ENCODE measurements around the gene NFIC.
"Not testable (repeated sequence)": the region's sequence is repeated elsewhere in the genome, so short reads cannot be mapped to it uniquely, and the experiment has no call there.

NFIC gene

DNA sequence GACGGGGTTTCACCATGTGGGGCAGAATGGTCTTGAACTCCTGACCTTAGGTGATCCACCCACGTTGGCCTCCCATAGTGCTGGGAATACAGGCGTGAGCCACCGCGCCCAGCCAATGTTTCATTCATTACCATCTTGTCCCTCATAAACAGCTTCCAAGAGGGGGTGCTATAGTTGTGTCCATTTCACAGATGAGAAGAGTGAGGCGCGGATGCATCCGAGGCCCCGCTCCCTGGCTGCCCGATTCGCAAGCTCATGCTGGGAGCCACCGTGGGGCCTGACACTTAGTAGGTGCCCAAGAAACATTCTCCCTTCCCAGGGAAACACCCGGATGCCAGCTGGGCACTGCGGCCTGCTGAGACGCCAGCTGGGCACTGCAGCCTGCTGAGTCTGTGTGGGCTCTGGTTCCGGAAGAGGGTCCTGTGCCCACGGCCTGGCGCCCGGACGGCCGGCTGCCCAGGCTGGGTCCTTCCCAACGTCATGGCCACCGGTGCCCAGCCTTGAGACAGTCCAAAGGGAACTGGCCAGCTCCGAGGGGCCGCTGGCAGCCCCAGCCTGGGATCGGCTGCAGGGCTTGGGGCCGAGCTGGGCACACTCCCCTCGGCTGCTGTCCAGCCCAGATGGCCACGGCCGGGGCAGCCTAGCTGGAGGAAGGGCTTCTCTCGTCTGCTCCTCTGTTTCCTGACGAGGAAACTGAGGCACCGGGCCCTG is 54.7 kb downstream of the NFIC start:
- peaks cover 5 to 43% (median 21%) of the 10 kb centered on the region in 4 donors for H3K4me1 ChIP-seq
- no peaks in the 10 kb centered on the region for H3K27me3 ChIP-seq
- H3K27ac ChIP-seq, result peak overlapping the region in 1 of 2 donors; percentile 22
- TF ChIP-seq, protein P1, sequence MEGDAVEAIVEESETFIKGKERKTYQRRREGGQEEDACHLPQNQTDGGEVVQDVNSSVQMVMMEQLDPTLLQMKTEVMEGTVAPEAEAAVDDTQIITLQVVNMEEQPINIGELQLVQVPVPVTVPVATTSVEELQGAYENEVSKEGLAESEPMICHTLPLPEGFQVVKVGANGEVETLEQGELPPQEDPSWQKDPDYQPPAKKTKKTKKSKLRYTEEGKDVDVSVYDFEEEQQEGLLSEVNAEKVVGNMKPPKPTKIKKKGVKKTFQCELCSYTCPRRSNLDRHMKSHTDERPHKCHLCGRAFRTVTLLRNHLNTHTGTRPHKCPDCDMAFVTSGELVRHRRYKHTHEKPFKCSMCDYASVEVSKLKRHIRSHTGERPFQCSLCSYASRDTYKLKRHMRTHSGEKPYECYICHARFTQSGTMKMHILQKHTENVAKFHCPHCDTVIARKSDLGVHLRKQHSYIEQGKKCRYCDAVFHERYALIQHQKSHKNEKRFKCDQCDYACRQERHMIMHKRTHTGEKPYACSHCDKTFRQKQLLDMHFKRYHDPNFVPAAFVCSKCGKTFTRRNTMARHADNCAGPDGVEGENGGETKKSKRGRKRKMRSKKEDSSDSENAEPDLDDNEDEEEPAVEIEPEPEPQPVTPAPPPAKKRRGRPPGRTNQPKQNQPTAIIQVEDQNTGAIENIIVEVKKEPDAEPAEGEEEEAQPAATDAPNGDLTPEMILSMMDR (IDR thresholded peaks at IDR 0.05), result no peak
- no peak overlapping the region for H3K4me3 ChIP-seq
- H3K36me3 ChIP-seq, result peaks cover 7 to 25% (median 9%) of the 10 kb centered on the region in 3 donors
- no peaks in the 10 kb centered on the region for H3K9me3 ChIP-seq
- intact Hi-C loops (cut with DNase I; ENCODE audit: low total_unique reads), result no loop called here
- DNase-seq, result no peak

DNA sequence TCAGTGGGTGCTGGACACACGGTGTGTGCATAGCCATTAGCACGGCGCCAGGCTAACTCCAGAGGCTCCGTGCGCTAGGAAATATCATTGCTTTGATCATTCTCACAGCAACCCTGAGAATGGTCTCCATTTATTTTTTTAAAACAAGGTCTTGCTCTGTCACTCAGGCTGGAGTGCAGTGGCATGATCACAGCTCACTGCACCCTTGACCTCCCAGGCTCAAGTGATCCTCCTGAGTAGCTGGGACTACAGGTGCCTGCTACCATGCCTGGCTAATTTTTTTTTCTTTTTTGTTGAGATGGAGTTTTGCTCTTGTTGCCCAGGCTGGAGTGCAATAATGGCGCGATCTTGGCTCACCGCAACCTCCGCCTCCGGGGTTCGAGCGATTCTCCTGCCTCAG is 55.3 kb downstream of the NFIC start:
- Histone ChIP-seq H3K36me3 (peaks cover 7 to 31% (median 14%) of the 10 kb centered on the region in 3 donors), H3K27ac (peak overlapping the region in 1 of 2 donors; percentile 22), H3K4me1 (peaks cover 5 to 43% (median 21%) of the 10 kb centered on the region in 4 donors)
- H3K4me3 ChIP-seq; H3K27me3 ChIP-seq; DNase-seq; H3K9me3 ChIP-seq; intact Hi-C loops (cut with DNase I; ENCODE audit: low total_unique reads): not testable (repeated sequence)

DNA sequence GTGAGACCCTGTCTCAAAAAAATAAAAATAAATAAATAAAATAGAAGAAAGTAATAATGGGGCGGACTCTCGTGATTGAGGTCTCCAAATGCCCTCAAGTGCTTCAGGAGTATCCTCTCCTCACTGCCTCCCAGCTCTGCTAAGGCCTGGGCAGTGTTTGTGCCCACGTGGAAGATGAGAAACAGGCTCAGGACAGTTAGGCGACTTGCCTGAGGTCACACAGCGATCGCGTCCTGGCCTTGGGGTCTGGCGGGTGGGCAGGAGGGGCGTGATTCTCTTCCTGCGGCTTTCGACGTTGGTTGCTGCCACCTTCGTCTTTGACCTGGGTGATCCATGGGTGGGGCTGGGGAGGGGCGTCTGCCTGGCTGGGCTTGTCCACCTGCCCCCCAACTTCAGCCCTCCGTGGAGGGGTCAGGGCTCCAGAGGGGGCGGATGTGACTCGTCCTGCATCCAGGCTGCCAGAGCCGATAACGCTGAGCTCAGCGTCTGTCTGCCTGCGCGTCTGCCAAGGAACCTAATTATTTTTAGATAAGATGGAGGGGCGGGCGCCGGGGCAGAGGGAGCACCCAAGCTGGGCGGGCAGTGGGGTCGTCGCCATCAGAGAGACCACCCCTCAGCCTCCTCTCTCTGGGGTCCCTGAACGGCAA is 56.9 kb downstream of the NFIC start:
- no peak for DNase-seq
- Histone ChIP-seq H3K27ac (peak overlapping the region; percentile 58 to 61), H3K27me3 (no peaks in the 10 kb centered on the region), H3K4me3 (no peak overlapping the region), H3K4me1 (peaks cover 5 to 54% (median 29%) of the 10 kb centered on the region in 4 donors), H3K36me3 (peaks cover 7 to 38% (median 22%) of the 10 kb centered on the region in 3 donors), H3K9me3 (no peaks in the 10 kb centered on the region)
- intact Hi-C loops (cut with DNase I; ENCODE audit: low total_unique reads), result no loop called here
- TF ChIP-seq, protein P1 (IDR thresholded peaks at IDR 0.05), result no peak

DNA sequence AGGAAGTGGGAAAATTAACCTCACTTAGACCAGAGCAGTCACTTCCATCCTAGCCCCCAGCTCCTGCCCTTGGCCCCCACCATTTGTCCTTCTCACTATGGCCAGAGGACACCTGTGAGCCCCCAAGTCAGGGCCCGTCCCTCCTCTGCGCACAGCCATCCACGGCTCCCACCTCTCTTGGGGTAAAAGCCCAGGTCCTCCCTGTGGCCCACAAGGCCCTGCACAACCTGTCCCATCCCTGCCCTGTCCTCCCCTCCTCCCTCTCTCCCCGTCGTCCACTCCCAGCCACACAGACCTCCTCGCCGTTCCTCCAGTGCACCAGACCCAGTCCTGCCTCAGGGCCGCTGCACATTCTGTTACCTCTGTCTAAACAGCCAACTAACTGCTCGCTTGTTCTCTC is 60.0 kb downstream of the NFIC start:
- TF ChIP-seq, protein P1 (IDR thresholded peaks at IDR 0.05), result no peak
- H3K27me3 ChIP-seq, result no peaks in the 10 kb centered on the region
- H3K9me3 ChIP-seq, result no peaks in the 10 kb centered on the region
- intact Hi-C loops (cut with DNase I; ENCODE audit: low total_unique reads), result loop anchor here (5.0 kb wide), 1 partner anchor 99 kb away; no protein-coding TSS in a partner anchor
- no peak for DNase-seq
- peaks cover 6 to 76% (median 51%) of the 10 kb centered on the region in 4 donors for H3K4me1 ChIP-seq
- H3K36me3 ChIP-seq, result peaks cover 7 to 31% (median 22%) of the 10 kb centered on the region in 3 donors
- H3K27ac ChIP-seq, result peak overlapping the region in 1 of 2 donors; percentile 93
- no peak overlapping the region for H3K4me3 ChIP-seq

- H3K4me3 ChIP-seq, H3K9me3 ChIP-seq, H3K27me3 ChIP-seq: not testable (repeated sequence)
- peaks cover 8 to 80% (median 63%) of the 10 kb centered on the region in 4 donors for H3K4me1 ChIP-seq
- intact Hi-C loops (cut with DNase I; ENCODE audit: low total_unique reads), result loop anchor here (5.0 kb wide), 1 partner anchor 37 kb away; no protein-coding TSS in a partner anchor
- peak overlapping the region; percentile 88 to 93 for H3K27ac ChIP-seq
- peak; percentile 64 to 80 for DNase-seq
- H3K36me3 ChIP-seq, result peaks cover 24 to 54% (median 40%) of the 10 kb centered on the region in 3 donors
These were observed 63.9 kb downstream of the NFIC start for GRCh38 chr19:3430366-3430680.

DNA sequence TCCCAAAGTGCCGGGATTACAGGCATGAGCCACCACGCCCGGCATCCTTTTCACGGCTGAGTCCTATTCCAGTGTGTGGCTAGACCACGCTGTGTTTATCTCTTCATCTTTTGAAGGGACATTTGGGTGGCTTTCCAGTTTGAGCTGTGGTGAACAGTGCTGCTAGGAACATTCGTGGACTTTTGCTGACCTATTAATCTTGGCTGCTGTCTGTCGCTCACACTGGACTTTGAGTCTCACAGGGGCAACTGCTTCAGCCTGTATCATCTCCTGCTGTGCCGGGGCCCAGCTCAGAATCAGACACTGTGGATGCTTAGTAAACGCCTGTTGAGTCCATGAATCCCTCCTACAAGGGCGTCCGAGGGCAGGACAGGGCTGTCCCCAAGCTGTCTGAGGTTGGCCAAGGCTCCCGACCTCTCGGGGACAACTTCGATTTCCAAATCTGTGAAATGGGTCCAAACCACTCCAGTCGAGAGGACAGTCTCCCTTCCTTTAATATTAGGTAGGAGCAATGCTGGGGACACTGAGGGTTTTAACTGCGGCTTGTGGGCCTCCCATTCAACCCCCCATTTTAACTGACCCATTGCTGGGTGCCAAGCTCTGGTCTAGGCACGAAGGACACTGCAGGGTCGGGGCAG is 65.5 kb downstream of the NFIC start:
- no peak overlapping the region for H3K4me3 ChIP-seq
- intact Hi-C loops (cut with DNase I; ENCODE audit: low total_unique reads), result loop anchor here (5.0 kb wide), 1 partner anchor 35 kb away; no protein-coding TSS in a partner anchor
- H3K27ac ChIP-seq, result peak overlapping the region; percentile 88 to 93
- H3K9me3 ChIP-seq, result no peaks in the 10 kb centered on the region
- TF ChIP-seq, protein P1 (IDR thresholded peaks at IDR 0.05), result no peak
- H3K27me3 ChIP-seq, result no peaks in the 10 kb centered on the region
- peaks cover 8 to 85% (median 67%) of the 10 kb centered on the region in 4 donors for H3K4me1 ChIP-seq
- H3K36me3 ChIP-seq, result peaks cover 34 to 54% (median 35%) of the 10 kb centered on the region in 3 donors
- no peak for DNase-seq
